ENCODE measurements around the gene ZNF783. TPM values are rescaled to one million over a fixed set of nuclear protein-coding genes. Genes with fewer than 3 reads are reported as not detected.

ZNF783 gene
- total RNA-seq, 1 experiment from 2014 or later = 15.8 TPM

GRCh38 chr7:149316606-149317005 lies 54.6 kb downstream of the ZNF783 start:
- H3K27ac ChIP-seq = no peak overlapping the region
- H2AFZ ChIP-seq = no peak overlapping the region
- no peaks in the 10 kb centered on the region for H4K20me1 ChIP-seq (ENCODE audit: insufficient read depth)
- ChIA-PET CTCF (no interaction called here), POLR2A (ENCODE audit: unreplicated experiment) (no interaction called here)
- H3K4me3 ChIP-seq = no peak overlapping the region
- no peaks in the 10 kb centered on the region for H3K4me1 ChIP-seq (replicated peaks; ENCODE audit: insufficient read depth)
- TF ChIP-seq CTCF (conservative IDR thresholded peaks at IDR 0.05) (no peak), EZH2 (IDR thresholded peaks at IDR 0.05; ENCODE audit: low read depth) (no peak)
- H3K79me2 ChIP-seq (ENCODE audit: low read depth) = no peaks in the 10 kb centered on the region
- no peaks in the 10 kb centered on the region for H3K27me3 ChIP-seq (ENCODE audit: insufficient read depth, low read depth)
- H3K36me3 ChIP-seq (ENCODE audit: low read depth) = no peaks in the 10 kb centered on the region
- H3F3A ChIP-seq (ENCODE audit: insufficient read depth, low read depth) = no peaks in the 10 kb centered on the region
- no peak overlapping the region for H3K4me2 ChIP-seq
- no peaks in the 10 kb centered on the region for H3K9me2 ChIP-seq (ENCODE audit: insufficient read depth)
- BruUV-seq (replicated peaks) = no TSS peak
- DNase-seq = no peak
- H3K9me3 ChIP-seq (ENCODE audit: insufficient read depth, low read depth) = no peaks in the 10 kb centered on the region
- intact Hi-C loops (cut with micrococcal nuclease; ENCODE audit: unreplicated experiment) = no loop called here

GRCh38 chr7:149317496-149317895 lies 55.5 kb downstream of the ZNF783 start:
- no peaks in the 10 kb centered on the region for H3F3A ChIP-seq (ENCODE audit: insufficient read depth, low read depth)
- H3K27ac ChIP-seq = no peak overlapping the region
- no peaks in the 10 kb centered on the region for H3K9me2 ChIP-seq (ENCODE audit: insufficient read depth)
- no peaks in the 10 kb centered on the region for H3K9me3 ChIP-seq (ENCODE audit: insufficient read depth, low read depth)
- no peaks in the 10 kb centered on the region for H3K36me3 ChIP-seq (ENCODE audit: low read depth)
- BruUV-seq (replicated peaks) = no TSS peak
- H3K4me3 ChIP-seq = no peak overlapping the region
- H2AFZ ChIP-seq = no peak overlapping the region
- H3K4me1 ChIP-seq (replicated peaks; ENCODE audit: insufficient read depth) = no peaks in the 10 kb centered on the region
- ChIA-PET POLR2A (ENCODE audit: unreplicated experiment) (no interaction called here), CTCF (no interaction called here)
- H4K20me1 ChIP-seq (ENCODE audit: insufficient read depth) = no peaks in the 10 kb centered on the region
- TF ChIP-seq EZH2 (IDR thresholded peaks at IDR 0.05; ENCODE audit: low read depth) = no peak
- no peak for TF ChIP-seq CTCF (conservative IDR thresholded peaks at IDR 0.05)
- H3K79me2 ChIP-seq (ENCODE audit: low read depth) = no peaks in the 10 kb centered on the region
- no peak overlapping the region for H3K4me2 ChIP-seq
- no peaks in the 10 kb centered on the region for H3K27me3 ChIP-seq (ENCODE audit: insufficient read depth, low read depth)
- intact Hi-C loops (cut with micrococcal nuclease; ENCODE audit: unreplicated experiment) = no loop called here
- DNase-seq = no peak

- H4K20me1 ChIP-seq (ENCODE audit: insufficient read depth) = no peaks in the 10 kb centered on the region
- no peaks in the 10 kb centered on the region for H3K36me3 ChIP-seq (ENCODE audit: low read depth)
- no peaks in the 10 kb centered on the region for H3K4me1 ChIP-seq (replicated peaks; ENCODE audit: insufficient read depth)
- H3K27ac ChIP-seq = no peak overlapping the region
- no peak for DNase-seq
- TF ChIP-seq CTCF (conservative IDR thresholded peaks at IDR 0.05) (no peak; the same call in 1 of the 2 replicates), EZH2 (IDR thresholded peaks at IDR 0.05; ENCODE audit: low read depth) (no peak)
- no peaks in the 10 kb centered on the region for H3K79me2 ChIP-seq (ENCODE audit: low read depth)
- H3K4me3 ChIP-seq = no peak overlapping the region
- ChIA-PET POLR2A (ENCODE audit: unreplicated experiment) (interaction anchor here (0.6 kb wide), 2 partner anchors 81 to 428 kb away, joined by 3 to 6 read pairs; no protein-coding TSS in a partner anchor), CTCF (interaction anchor here (0.5 to 0.6 kb wide), 2 partner anchors 75 to 234 kb away, joined by 10 to 11 read pairs; no protein-coding TSS in a partner anchor)
- no TSS peak for BruUV-seq (replicated peaks)
- no peak overlapping the region for H3K4me2 ChIP-seq
- intact Hi-C loops (cut with micrococcal nuclease; ENCODE audit: unreplicated experiment) = no loop called here
- no peaks in the 10 kb centered on the region for H3K27me3 ChIP-seq (ENCODE audit: insufficient read depth, low read depth)
- no peaks in the 10 kb centered on the region for H3K9me2 ChIP-seq (ENCODE audit: insufficient read depth)
- H3K9me3 ChIP-seq (ENCODE audit: insufficient read depth, low read depth) = no peaks in the 10 kb centered on the region
- H3F3A ChIP-seq (ENCODE audit: insufficient read depth, low read depth) = no peaks in the 10 kb centered on the region
- no peak overlapping the region for H2AFZ ChIP-seq
These were observed 56.1 kb downstream of the ZNF783 start for GRCh38 chr7:149317986-149318672.

Data from PC-9 (cell line).